ENCODE results near the gene ASB7. TPM values are rescaled to one million over a fixed set of nuclear protein-coding genes. Genes with fewer than 3 reads are reported as not detected.
A peak's percentile ranks its signal among the peaks of the same experiment; 100 is the strongest.

ASB7 gene
- total RNA-seq, 2 experiments from 2014 or later: 21.1 to 21.5 TPM

GRCh38 chr15:100602823-100603393, 519 bp downstream of the ASB7 start:
- peak; percentile 41 for ATAC-seq (ENCODE audit: low read depth)
- Mint-ChIP-seq H3K4me1 (peaks cover 38% of the 10 kb centered on the region), H3K9me3 (no peaks in the 10 kb centered on the region), H3K27me3 (no peaks in the 10 kb centered on the region), H3K36me3 (peaks cover 26% of the 10 kb centered on the region), H3K27ac (peak overlapping the region; percentile 97), H3K4me3 (no peak overlapping the region)
- peak; percentile 81 for DNase-seq
- POLR2A ChIA-PET: interaction anchor here (0.8 to 2.2 kb wide), 8 partner anchors 10 to 692 kb away, joined by 3 to 12 read pairs (median 5); partner anchors contain the start of gene SNRPA1

GRCh38 chr15:100612539-100612938, 10.2 kb downstream of the ASB7 start:
- H3K27me3 Mint-ChIP-seq: no peaks in the 10 kb centered on the region
- peaks cover 5% of the 10 kb centered on the region for H3K4me1 Mint-ChIP-seq
- H3K27ac Mint-ChIP-seq: no peak overlapping the region
- H3K9me3 Mint-ChIP-seq: no peaks in the 10 kb centered on the region
- no peak for DNase-seq
- H3K36me3 Mint-ChIP-seq: peaks cover 18% of the 10 kb centered on the region
- POLR2A ChIA-PET: no interaction called here
- ATAC-seq (ENCODE audit: low read depth): no peak
- no peak overlapping the region for H3K4me3 Mint-ChIP-seq

GRCh38 chr15:100613208-100613607, 10.8 kb downstream of the ASB7 start:
- peaks cover 18% of the 10 kb centered on the region for H3K36me3 Mint-ChIP-seq

GRCh38 chr15:100614336-100614735, 11.9 kb downstream of the ASB7 start:
- DNase-seq: no peak
- peaks cover 21% of the 10 kb centered on the region for H3K36me3 Mint-ChIP-seq
- H3K9me3 Mint-ChIP-seq: no peaks in the 10 kb centered on the region
- no peak overlapping the region for H3K4me3 Mint-ChIP-seq
- H3K27me3 Mint-ChIP-seq: no peaks in the 10 kb centered on the region
- POLR2A ChIA-PET: interaction anchor here (0.7 kb wide), 2 partner anchors 264 to 1271 kb away, joined by 3 to 4 read pairs; no protein-coding TSS in a partner anchor
- H3K4me1 Mint-ChIP-seq: peaks cover 5% of the 10 kb centered on the region
- no peak for ATAC-seq (ENCODE audit: low read depth)
- no peak overlapping the region for H3K27ac Mint-ChIP-seq

More at GRCh38 chr15:100613208-100613607, 10.8 kb downstream of the ASB7 start:
- Mint-ChIP-seq H3K9me3 (no peaks in the 10 kb centered on the region), H3K27ac (no peak overlapping the region), H3K4me1 (peaks cover 5% of the 10 kb centered on the region), H3K4me3 (no peak overlapping the region), H3K27me3 (no peaks in the 10 kb centered on the region)
- no peak for DNase-seq
- no peak for ATAC-seq (ENCODE audit: low read depth)
- POLR2A ChIA-PET: no interaction called here

- Mint-ChIP-seq H3K9me3 (no peaks in the 10 kb centered on the region), H3K27me3 (no peaks in the 10 kb centered on the region), H3K4me1 (peaks cover 4% of the 10 kb centered on the region), H3K36me3 (peaks cover 21% of the 10 kb centered on the region), H3K27ac (no peak overlapping the region), H3K4me3 (no peak overlapping the region)
- POLR2A ChIA-PET: no interaction called here
- ATAC-seq (ENCODE audit: low read depth) (no peak), DNase-seq (no peak)
Observed at GRCh38 chr15:100614918-100615317, 12.5 kb downstream of the ASB7 start.

- DNase-seq (no peak), ATAC-seq (ENCODE audit: low read depth) (no peak)
- Mint-ChIP-seq H3K4me1 (peaks cover 4% of the 10 kb centered on the region), H3K9me3 (no peaks in the 10 kb centered on the region), H3K36me3 (peaks cover 23% of the 10 kb centered on the region), H3K27ac (no peak overlapping the region), H3K4me3 (no peak overlapping the region), H3K27me3 (no peaks in the 10 kb centered on the region)
- POLR2A ChIA-PET: no interaction called here
Observed at GRCh38 chr15:100615801-100616200, 13.4 kb downstream of the ASB7 start.

- Mint-ChIP-seq H3K27ac (no peak overlapping the region), H3K36me3 (peaks cover 25% of the 10 kb centered on the region), H3K27me3 (no peaks in the 10 kb centered on the region), H3K9me3 (no peaks in the 10 kb centered on the region), H3K4me1 (peaks cover 4% of the 10 kb centered on the region), H3K4me3 (no peak overlapping the region)
- POLR2A ChIA-PET: no interaction called here
- no peak for DNase-seq
- ATAC-seq (ENCODE audit: low read depth): no peak
Observed at GRCh38 chr15:100616700-100617099, 14.3 kb downstream of the ASB7 start.

- POLR2A ChIA-PET: no interaction called here
- H3K4me1 Mint-ChIP-seq: peaks cover 4% of the 10 kb centered on the region
- no peak overlapping the region for H3K27ac Mint-ChIP-seq
- H3K9me3 Mint-ChIP-seq: no peaks in the 10 kb centered on the region
- H3K4me3 Mint-ChIP-seq: no peak overlapping the region
- H3K27me3 Mint-ChIP-seq: no peaks in the 10 kb centered on the region
- peaks cover 23% of the 10 kb centered on the region for H3K36me3 Mint-ChIP-seq
- DNase-seq: no peak
- ATAC-seq (ENCODE audit: low read depth): no peak
Observed at GRCh38 chr15:100623301-100623700, 20.9 kb downstream of the ASB7 start.

GRCh38 chr15:100627789-100628395, 25.5 kb downstream of the ASB7 start:
- H3K4me1 Mint-ChIP-seq: peaks cover 2% of the 10 kb centered on the region
- H3K36me3 Mint-ChIP-seq: peaks cover 10% of the 10 kb centered on the region
- ATAC-seq (ENCODE audit: low read depth) (peak; percentile 78), DNase-seq (peak; percentile 34)
- no peak overlapping the region for H3K27ac Mint-ChIP-seq
- POLR2A ChIA-PET: no interaction called here
- H3K4me3 Mint-ChIP-seq: no peak overlapping the region
- no peaks in the 10 kb centered on the region for H3K27me3 Mint-ChIP-seq
- H3K9me3 Mint-ChIP-seq: no peaks in the 10 kb centered on the region

GRCh38 chr15:100628746-100629145, 26.4 kb downstream of the ASB7 start:
- POLR2A ChIA-PET: no interaction called here
- H3K27ac Mint-ChIP-seq: no peak overlapping the region
- ATAC-seq (ENCODE audit: low read depth) (no peak), DNase-seq (no peak)
- H3K4me3 Mint-ChIP-seq: no peak overlapping the region
- H3K9me3 Mint-ChIP-seq: no peaks in the 10 kb centered on the region
- peaks cover 2% of the 10 kb centered on the region for H3K4me1 Mint-ChIP-seq
- H3K27me3 Mint-ChIP-seq: no peaks in the 10 kb centered on the region
- peaks cover 10% of the 10 kb centered on the region for H3K36me3 Mint-ChIP-seq

- Mint-ChIP-seq H3K36me3 (peaks cover 10% of the 10 kb centered on the region), H3K4me1 (peaks cover 4% of the 10 kb centered on the region), H3K9me3 (no peaks in the 10 kb centered on the region), H3K27ac (no peak overlapping the region), H3K27me3 (no peaks in the 10 kb centered on the region), H3K4me3 (no peak overlapping the region)
- ATAC-seq (ENCODE audit: low read depth): no peak
- no peak for DNase-seq
- POLR2A ChIA-PET: no interaction called here
Observed at GRCh38 chr15:100631831-100632230, 29.4 kb downstream of the ASB7 start.

GRCh38 chr15:100633763-100634075, 31.3 kb downstream of the ASB7 start:
- Mint-ChIP-seq H3K27me3 (no peaks in the 10 kb centered on the region), H3K9me3 (no peaks in the 10 kb centered on the region), H3K4me3 (no peak overlapping the region), H3K36me3 (peaks cover 12% of the 10 kb centered on the region), H3K27ac (no peak overlapping the region), H3K4me1 (peaks cover 4% of the 10 kb centered on the region)
- POLR2A ChIA-PET: no interaction called here
- ATAC-seq (ENCODE audit: low read depth): no peak
- DNase-seq: no peak

GRCh38 chr15:100635406-100636071, 33.1 kb downstream of the ASB7 start:
- no peak overlapping the region for H3K27ac Mint-ChIP-seq
- no peaks in the 10 kb centered on the region for H3K27me3 Mint-ChIP-seq
- ATAC-seq (ENCODE audit: low read depth) (no peak), DNase-seq (no peak)
- H3K36me3 Mint-ChIP-seq: peaks cover 8% of the 10 kb centered on the region
- no peak overlapping the region for H3K4me3 Mint-ChIP-seq
- H3K9me3 Mint-ChIP-seq: no peaks in the 10 kb centered on the region
- POLR2A ChIA-PET: no interaction called here
- H3K4me1 Mint-ChIP-seq: peaks cover 5% of the 10 kb centered on the region

- DNase-seq (no peak), ATAC-seq (ENCODE audit: low read depth) (no peak)
- Mint-ChIP-seq H3K36me3 (peaks cover 4% of the 10 kb centered on the region), H3K4me3 (no peak overlapping the region), H3K4me1 (peaks cover 5% of the 10 kb centered on the region), H3K27ac (no peak overlapping the region), H3K27me3 (no peaks in the 10 kb centered on the region), H3K9me3 (no peaks in the 10 kb centered on the region)
- POLR2A ChIA-PET: no interaction called here
Observed at GRCh38 chr15:100638177-100638730, 35.9 kb downstream of the ASB7 start.

Measured in activated naive CD8-positive, alpha-beta T cell treated with anti-CD3 and anti-CD28 coated beads, Interleukin-2, amount 10 ng/mL, durations not matched to agents 7 days and 5 days (primary cell).